Right kidney (tissue), 1 donor: ENCODE data around the gene NECAB2.

ENCODE experiments used
- DNase-seq: peaks from one replicate; pipeline ENCODE4 v3.0.0-alpha.2; 2016

The NECAB2 gene

GRCh38 chr16:83952940-83953795 lies 14.9 kb upstream of the NECAB2 start, which contains the start of gene OSGIN1:
Gene OSGIN1 (plus strand): TSS chr16:83953240. CDS start chr16:83957672, 4,432 bp downstream.
- DNase-seq = peak; percentile 62

GRCh38 chr16:83953796-83954576 lies 14.1 kb upstream of the NECAB2 start:
- no peak for DNase-seq

- no peak for DNase-seq
Observed at GRCh38 chr16:83954577-83955016, 13.4 kb upstream of the NECAB2 start.

GRCh38 chr16:83955218-83956130 lies 12.6 kb upstream of the NECAB2 start:
- no peak for DNase-seq

GRCh38 chr16:83956336-83957289 lies 11.4 kb upstream of the NECAB2 start:
- peak; percentile 55 for DNase-seq

- no peak for DNase-seq
Observed at GRCh38 chr16:83957296-83957855, 10.7 kb upstream of the NECAB2 start.

- DNase-seq = no peak
Observed at GRCh38 chr16:83958137-83958845, 9.8 kb upstream of the NECAB2 start.

GRCh38 chr16:83958846-83959565 lies 9.0 kb upstream of the NECAB2 start:
- DNase-seq = no peak

- DNase-seq = no peak
Observed at GRCh38 chr16:83959656-83960434, 8.2 kb upstream of the NECAB2 start.

- DNase-seq = no peak
Observed at GRCh38 chr16:83960521-83961249, 7.4 kb upstream of the NECAB2 start.

GRCh38 chr16:83961591-83961990 lies 6.5 kb upstream of the NECAB2 start:
- DNase-seq = no peak

- DNase-seq = no peak
Observed at GRCh38 chr16:83963277-83964119, 4.5 kb upstream of the NECAB2 start.

- no peak for DNase-seq
Observed at GRCh38 chr16:83964684-83965443, 3.2 kb upstream of the NECAB2 start.

GRCh38 chr16:83965444-83966152 lies 2.4 kb upstream of the NECAB2 start:
- no peak for DNase-seq

- no peak for DNase-seq
Observed at GRCh38 chr16:83966153-83966696, 1.8 kb upstream of the NECAB2 start.
